Subcutaneous adipose tissue (tissue), 4 donors: ENCODE results near the gene CYP26A1. TPM values are rescaled to one million over a fixed set of nuclear protein-coding genes. Genes with fewer than 3 reads are reported as not detected.

Experiments
- total RNA-seq, 4 donors: library from RNA; depleted of rRNA; stranded (reverse); fragments of >200 nt; gene quantifications; one replicate each; pipeline ENCODE4 v1.1.0, GENCODE V29; 2016

Gene CYP26A1
- total RNA-seq, 4 donors from 2014 or later, result not detected

Other genes with a start within 250 kb of the CYP26A1 start
- gene EXOC6, start 225.4 kb upstream of the CYP26A1 start, total RNA-seq, result 100 to 1,000 TPM in 1 of 4 donors, 10 to 100 TPM in 2, 1 to 10 TPM in 1; 9.7 to 760 (median 13.7) TPM
- gene CYP26C1, start 13.1 kb upstream of the CYP26A1 start, total RNA-seq, result under 1 TPM in 2 of 4 donors, not detected in 2; 0.19 to 0.22 TPM